H1 (cell line): ENCODE data around the gene RARB. TPM values are rescaled to one million over a fixed set of nuclear protein-coding genes. Genes with fewer than 3 reads are reported as not detected.

Source experiments
- CTCF ChIA-PET: fragments of 300-600 bp; sonication (Branson Sonifier 250); formaldehyde crosslinking; loops from one replicate; lab custom pipeline; 2021; ENCODE audit not compliant: partially characterized antibody; lab: Charles Lee
- POLR2A ChIA-PET: fragments of 300-600 bp; sonication (Branson Sonifier 250); formaldehyde crosslinking; loops from one replicate; lab custom pipeline; 2021; ENCODE audit warnings: inconsistent platforms; ENCODE audit not compliant: partially characterized antibody; lab: Charles Lee
- DNase-seq, 2 experiments: peaks; one replicate each; pipeline versions ENCODE4 v3.0.0 to v3.0.0-alpha.2; 2010 to 2022; ENCODE audit warnings: low spot score in 2 of 2, low read depth in 1 of 2, mixed read lengths in 1 of 2
- FAIRE-seq: peaks from 2 replicates; lab custom pipeline; 2011; peaks lifted over from hg19 to GRCh38; lab: Jason Lieb, UNC
- H2AFZ ChIP-seq: 2 replicates; pipeline ENCODE4 v1.8.1; 2012; ENCODE audit warnings: low read length, inconsistent platforms
- H2AK5ac ChIP-seq: 2 replicates; pipeline ENCODE4 v1.6.1; 2013; ENCODE audit warnings: low read depth, low read length
- H2BK120ac ChIP-seq: replicated peaks from 2 replicates; pipeline ENCODE3; 2013; ENCODE audit warnings: low read depth, low read length, inconsistent platforms
- H2BK12ac ChIP-seq: 2 replicates; pipeline ENCODE4 v1.6.1; 2013; ENCODE audit warnings: low read depth, low read length
- H2BK15ac ChIP-seq: 2 replicates; pipeline ENCODE4 v1.6.1; 2013; ENCODE audit warnings: low read length
- H2BK20ac ChIP-seq: 2 replicates; pipeline ENCODE4 v1.6.1; 2013; ENCODE audit warnings: low read length
- H2BK5ac ChIP-seq: 2 replicates; pipeline ENCODE4 v1.6.1; 2013; ENCODE audit warnings: low read depth, low read length
- H3K14ac ChIP-seq: 2 replicates; pipeline ENCODE4 v1.6.1; 2013; ENCODE audit warnings: inconsistent platforms; ENCODE audit not compliant: insufficient read length
- H3K18ac ChIP-seq: 2 replicates; pipeline ENCODE4 v1.6.1; 2013; ENCODE audit warnings: low read length; ENCODE audit errors: extremely low read depth
- H3K23ac ChIP-seq: 2 replicates; pipeline ENCODE4 v1.6.1; 2013; ENCODE audit warnings: inconsistent platforms; ENCODE audit not compliant: insufficient read length
- H3K23me2 ChIP-seq: 2 replicates; pipeline ENCODE4 v1.6.1; 2013; ENCODE audit warnings: low read depth, low read length
- H3K27ac ChIP-seq: 2 replicates; pipeline ENCODE4 v1.6.1; 2011; ENCODE audit warnings: low read depth, low read length, inconsistent platforms
- H3K27me3 ChIP-seq, 4 experiments: replicated peaks in 1 of 4; 1 replicate in 1 of 4; 2 replicates in 3 of 4; pipeline versions ENCODE4 v1.6.1 to v1.8.1; 2011 to 2013; ENCODE audit warnings: low read length in 3 of 4, mild to moderate bottlenecking in 3 of 4, inconsistent platforms in 2 of 4, mixed read lengths in 2 of 4, moderate library complexity in 1 of 4; ENCODE audit not compliant: control insufficient read depth in 3 of 4, insufficient read depth in 3 of 4; ENCODE audit errors: extremely low read depth in 1 of 4
- H3K36me3 ChIP-seq, 4 experiments: 2 replicates each; pipeline versions ENCODE4 v1.6.1 to v1.8.1; 2011 to 2013; ENCODE audit warnings: mild to moderate bottlenecking in 4 of 4, low read length in 3 of 4, moderate library complexity in 2 of 4, control low read depth in 1 of 4, inconsistent platforms in 1 of 4; ENCODE audit not compliant: insufficient read depth in 4 of 4, control insufficient read depth in 2 of 4
- H3K4ac ChIP-seq: replicated peaks from 2 replicates; pipeline ENCODE3; 2013; ENCODE audit warnings: low read length, low read depth, mixed read lengths, inconsistent platforms; ENCODE audit not compliant: insufficient read length
- H3K4me1 ChIP-seq, 4 experiments: replicated peaks in 1 of 4; 1 replicate in 1 of 4; 2 replicates in 3 of 4; pipeline versions ENCODE4 v1.6.1 to v1.8.1; 2011 to 2013; ENCODE audit warnings: low read length in 3 of 4, inconsistent platforms in 2 of 4, mixed read lengths in 1 of 4; ENCODE audit not compliant: insufficient read depth in 4 of 4, control insufficient read depth in 3 of 4
- H3K4me2 ChIP-seq, 2 experiments: 2 replicates each; pipeline versions ENCODE4 v1.6.1 to v1.8.1; 2011 to 2013; ENCODE audit warnings: low read depth in 2 of 2, low read length in 2 of 2, control low read depth in 1 of 2, inconsistent platforms in 1 of 2, mild to moderate bottlenecking in 1 of 2; ENCODE audit not compliant: insufficient read depth in 1 of 2
- H3K4me3 ChIP-seq, 4 experiments: fragments of 200-600, 300-600 bp in 1 of 4; sonication (generic), shearing (Covaris generic), sonication (Bioruptor Twin) in 1 of 4; 2 replicates each; pipeline versions ENCODE4 v1.5.1 to v1.8.1; 2011 to 2016; ENCODE audit warnings: low read length in 4 of 4, low read depth in 3 of 4, control low read depth in 2 of 4, inconsistent platforms in 2 of 4, mild to moderate bottlenecking in 2 of 4, mixed read lengths in 1 of 4, moderate library complexity in 1 of 4; ENCODE audit not compliant: insufficient read depth in 2 of 4; ENCODE audit errors: extremely low read depth in 1 of 4
- H3K56ac ChIP-seq: replicated peaks from 2 replicates; pipeline ENCODE3; 2013; ENCODE audit warnings: low read depth, mild to moderate bottlenecking, mixed read lengths, low read length, inconsistent platforms; ENCODE audit not compliant: insufficient read length
- H3K79me1 ChIP-seq: 2 replicates; pipeline ENCODE4 v1.6.1; 2013; ENCODE audit warnings: low read depth, low read length, control low read depth
- H3K79me2 ChIP-seq, 2 experiments: 2 replicates each; pipeline versions ENCODE4 v1.6.1 to v1.8.1; 2012 to 2013; ENCODE audit warnings: low read length in 2 of 2, mild to moderate bottlenecking in 2 of 2, inconsistent platforms in 1 of 2; ENCODE audit not compliant: insufficient read depth in 2 of 2, control insufficient read depth in 1 of 2
- H3K9ac ChIP-seq, 4 experiments: replicated peaks in 1 of 4; 1 replicate in 1 of 4; 2 replicates in 3 of 4; pipeline versions ENCODE4 v1.6.1 to v1.8.1; 2011 to 2013; ENCODE audit warnings: low read depth in 3 of 4, low read length in 3 of 4, control low read depth in 2 of 4, mild to moderate bottlenecking in 2 of 4, moderate library complexity in 2 of 4, inconsistent platforms in 1 of 4; ENCODE audit errors: extremely low read depth in 1 of 4
- H3K9me3 ChIP-seq, 2 experiments: 2 replicates each; pipeline versions ENCODE4 v1.6.1 to v1.8.1; 2012 to 2013; ENCODE audit warnings: mild to moderate bottlenecking in 2 of 2, moderate library complexity in 2 of 2, control low read depth in 1 of 2, inconsistent platforms in 1 of 2, low read depth in 1 of 2, low read length in 1 of 2, mixed read lengths in 1 of 2; ENCODE audit not compliant: insufficient read depth in 2 of 2
- H4K20me1 ChIP-seq, 2 experiments: replicated peaks in 1 of 2; 2 replicates each; pipeline versions ENCODE3 to v1.8.1; 2011 to 2013; ENCODE audit warnings: inconsistent platforms in 2 of 2, low read length in 2 of 2, mild to moderate bottlenecking in 1 of 2; ENCODE audit not compliant: insufficient read depth in 2 of 2, control insufficient read depth in 1 of 2
- H4K5ac ChIP-seq: 2 replicates; pipeline ENCODE4 v1.6.1; 2013; ENCODE audit warnings: low read length, low read depth, mixed read lengths, inconsistent platforms; ENCODE audit not compliant: insufficient read length
- H4K8ac ChIP-seq: 2 replicates; pipeline ENCODE4 v1.8.0; 2013; ENCODE audit warnings: mild to moderate bottlenecking, moderate library complexity, low read length, inconsistent platforms; ENCODE audit not compliant: insufficient read depth; ENCODE audit errors: extremely low read depth
- H4K91ac ChIP-seq: replicated peaks from 2 replicates; pipeline ENCODE3; 2013; ENCODE audit warnings: low read length, mixed read lengths, inconsistent platforms; ENCODE audit not compliant: insufficient read length
- ASH2L ChIP-seq: fragments of 200-600, 300-600 bp; sonication (generic); IDR thresholded peaks from one replicate; pipeline ENCODE4 v1.7.1; 2017; ENCODE audit warnings: low read length
- CBX8 ChIP-seq: fragments of 300-800, 300-1000 bp; sonication (generic); IDR thresholded peaks from 2 replicates; pipeline ENCODE4 v1.7.1; 2016; ENCODE audit warnings: low read depth, low read length, borderline replicate concordance
- JUND ChIP-seq: IDR thresholded peaks from 2 replicates; pipeline ENCODE4 v1.6.1; 2011; ENCODE audit warnings: mild to moderate bottlenecking, improper control_type of control experiment, low read length
- PHF8 ChIP-seq: fragments of 200-600 bp; sonication (generic); conservative IDR thresholded peaks from 2 replicates; pipeline ENCODE4 v1.7.1; 2012; ENCODE audit warnings: low read depth, mild to moderate bottlenecking, inconsistent platforms, low read length, moderate library complexity
- RFX5 ChIP-seq: IDR thresholded peaks from 2 replicates; pipeline ENCODE4 v1.6.1; 2011; ENCODE audit warnings: low read depth, low read length, improper control_type of control experiment, borderline replicate concordance
- WGBS, 2 experiments: shearing (Covaris generic) in 1 of 2; methylation state at CpG; one replicate each; pipeline versions ENCODE4 v1.1.6 to v1.1.7; 2013 to 2015; ENCODE audit warnings: low lambda C conversion rate in 2 of 2, mixed read lengths in 2 of 2, inconsistent platforms in 1 of 2, low coverage in 1 of 2, missing lambda C conversion rate in 1 of 2; ENCODE audit not compliant: insufficient replicate concordance in 2 of 2, insufficient coverage in 1 of 2, insufficient read length in 1 of 2; ENCODE audit errors: extremely low coverage in 1 of 2, missing lambda C conversion rate in 1 of 2; 5-methylcytosine and 5-hydroxymethylcytosine counted together
- polyA plus RNA-seq, 7 experiments: library from polyadenylated mRNA; depleted of rRNA in 3 of 7; stranded (reverse) in 5 of 7; unstranded in 2 of 7; fragments of >200 nt in 5 of 7; fragments of 200-250 nt in 2 of 7; gene quantifications; 1 replicate in 5 of 7; 2 replicates in 1 of 7; 4 replicates in 1 of 7; pipeline versions ENCODE4 v1.2.1 to v1.2.3, GENCODE V29; 2011 to 2013; ENCODE audit warnings: missing spikeins in 2 of 7, mixed read lengths in 2 of 7
- total RNA-seq: library from RNA; stranded (reverse); fragmentation: NEBNext Ultra II Directional; extraction: Animal tissue kit (Norgen Biotek cat#: 25700); gene quantifications from 2 replicates; pipeline ENCODE4 v1.2.1, GENCODE V29; 2021
- TF ChIP-seq, protein P1 (sequence below): IDR thresholded peaks from 2 replicates; pipeline ENCODE4 v1.6.1; 2011; ENCODE audit warnings: low read length, improper control_type of control experiment

The RARB gene
- total and polyA plus RNA-seq, 2 of the 8 experiments (the other 6 are each of a cell fraction or from before 2014, with no cell fraction given): 0.15 to 0.22 TPM

DNA sequence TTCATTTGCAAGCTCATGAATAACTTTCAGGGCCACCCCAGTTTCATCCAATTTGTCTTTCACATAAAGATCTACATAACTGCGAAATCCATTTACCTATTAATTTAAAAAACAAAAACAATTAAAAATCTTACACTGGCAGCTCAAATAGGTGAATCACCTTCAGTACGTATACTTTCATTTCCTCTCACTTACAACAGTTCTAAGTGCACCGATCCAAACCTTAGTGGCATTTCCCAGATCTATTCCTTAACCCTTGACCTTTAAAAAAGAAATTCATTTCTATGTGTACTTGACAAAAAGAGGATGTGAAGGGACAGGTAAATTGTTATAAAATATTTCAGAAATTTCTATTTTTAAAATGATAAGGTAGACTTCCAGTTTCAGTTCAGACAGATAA lies 205.9 kb downstream of the RARB start:
- H2BK120ac ChIP-seq: no peak overlapping the region

More for the DNA sequence above, 205.9 kb downstream of the RARB start:
- no peak overlapping the region for H2BK15ac ChIP-seq
- no peak overlapping the region for H3K23ac ChIP-seq
- H3K14ac ChIP-seq: no peak overlapping the region
- no peaks in the 10 kb centered on the region for H3K79me2 ChIP-seq
- no peak overlapping the region for H3K4me3 ChIP-seq
- H3K27ac ChIP-seq: no peak overlapping the region
- H3K18ac ChIP-seq: no peak overlapping the region
- no peak overlapping the region; a peak in 1 of 4 replicates for H3K4me2 ChIP-seq
- 85 to 100% methylated on average over 1 to 3 of the region's 3 CpGs for WGBS, 2 experiments
- TF ChIP-seq, protein P1, sequence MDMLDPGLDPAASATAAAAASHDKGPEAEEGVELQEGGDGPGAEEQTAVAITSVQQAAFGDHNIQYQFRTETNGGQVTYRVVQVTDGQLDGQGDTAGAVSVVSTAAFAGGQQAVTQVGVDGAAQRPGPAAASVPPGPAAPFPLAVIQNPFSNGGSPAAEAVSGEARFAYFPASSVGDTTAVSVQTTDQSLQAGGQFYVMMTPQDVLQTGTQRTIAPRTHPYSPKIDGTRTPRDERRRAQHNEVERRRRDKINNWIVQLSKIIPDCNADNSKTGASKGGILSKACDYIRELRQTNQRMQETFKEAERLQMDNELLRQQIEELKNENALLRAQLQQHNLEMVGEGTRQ: no peak
- TF ChIP-seq JUND (no peak), ASH2L (no peak), PHF8 (no peak), RFX5 (no peak), CBX8 (no peak)
- H2BK12ac ChIP-seq: no peak overlapping the region
- H2AFZ ChIP-seq: no peak overlapping the region
- DNase-seq (no peak), FAIRE-seq (no peak)
- no peak overlapping the region for H4K5ac ChIP-seq
- no peak overlapping the region for H2BK5ac ChIP-seq
- H3K36me3 ChIP-seq: peaks cover 0 to 74% (median 14%) of the 10 kb centered on the region in 4 experiments; a peak in 7 of 8 replicates
- no peaks in the 10 kb centered on the region for H3K9me3 ChIP-seq
- ChIA-PET CTCF (interaction anchor here (1.1 kb wide), 1 partner anchor 14 kb away, joined by 3 read pairs; no protein-coding TSS in a partner anchor), POLR2A (no interaction called here)
- H3K23me2 ChIP-seq: no peaks in the 10 kb centered on the region
- H4K20me1 ChIP-seq: no peaks in the 10 kb centered on the region
- H3K9ac ChIP-seq: no peak overlapping the region
- no peak overlapping the region for H4K91ac ChIP-seq
- H2BK20ac ChIP-seq: no peak overlapping the region
- H3K4ac ChIP-seq: no peak overlapping the region
- no peaks in the 10 kb centered on the region for H3K27me3 ChIP-seq
- no peak overlapping the region for H2AK5ac ChIP-seq
- no peaks in the 10 kb centered on the region for H3K79me1 ChIP-seq
- no peaks in the 10 kb centered on the region; a peak in 2 of 7 replicates for H3K4me1 ChIP-seq
- no peak overlapping the region for H4K8ac ChIP-seq
- H3K56ac ChIP-seq: no peak overlapping the region
